Neural cell (in vitro differentiated cells): ENCODE data around the gene CSMD2. TPM values are rescaled to one million over a fixed set of nuclear protein-coding genes. Genes with fewer than 3 reads are reported as not detected.

Experiments used
- H2AFZ ChIP-seq: fragments of 200-600, 300-800 bp; sonication (generic), shearing (Covaris generic); 2 replicates; pipeline ENCODE4 v1.6.0; 2014; ENCODE audit warnings: low read depth, mild to moderate bottlenecking, antibody characterized with exemption, low read length, moderate library complexity
- H3F3A ChIP-seq: fragments of 200-600 bp; shearing (Covaris generic); 2 replicates; pipeline ENCODE4 v1.6.1; 2016; ENCODE audit warnings: mild to moderate bottlenecking, moderate library complexity, mixed read lengths, antibody characterized with exemption, low read length; ENCODE audit not compliant: insufficient read depth, poor library complexity, severe bottlenecking
- H3K27ac ChIP-seq: fragments of 200-600, 300-800 bp; sonication (generic), shearing (Covaris generic); 2 replicates; pipeline ENCODE4 v1.5.1; 2014; ENCODE audit warnings: mild to moderate bottlenecking, low read length, moderate library complexity
- H3K27me3 ChIP-seq: fragments of 300-800, 200-600 bp; sonication (generic), shearing (Covaris generic); 2 replicates; pipeline ENCODE4 v1.6.0; 2014; ENCODE audit warnings: mild to moderate bottlenecking, low read depth, low read length, moderate library complexity; ENCODE audit not compliant: insufficient read depth
- H3K36me3 ChIP-seq: fragments of 300-800, 200-600 bp; sonication (generic), shearing (Covaris generic); 2 replicates; pipeline ENCODE4 v1.5.1; 2014; ENCODE audit warnings: mild to moderate bottlenecking, antibody characterized with exemption, low read length, moderate library complexity; ENCODE audit not compliant: insufficient read depth
- H3K4me2 ChIP-seq: fragments of 300-800, 200-600 bp; sonication (generic), shearing (Covaris generic); 2 replicates; pipeline ENCODE4 v1.6.0; 2014; ENCODE audit warnings: mild to moderate bottlenecking, low read length
- H3K4me3 ChIP-seq: fragments of 300-800, 200-600 bp; sonication (generic), shearing (Covaris generic); 2 replicates; pipeline ENCODE4 v1.5.1; 2014; ENCODE audit warnings: mild to moderate bottlenecking, low read length, moderate library complexity
- H3K79me2 ChIP-seq: fragments of 200-600 bp; shearing (Covaris generic); replicated peaks from 2 replicates; pipeline ENCODE4 v1.6.0; 2014; ENCODE audit warnings: mild to moderate bottlenecking, low read length, moderate library complexity; ENCODE audit not compliant: insufficient read depth
- H3K9ac ChIP-seq: fragments of 300-800, 200-600 bp; sonication (generic), shearing (Covaris generic); 2 replicates; pipeline ENCODE4 v1.6.1; 2016; ENCODE audit warnings: mild to moderate bottlenecking, low read length, mixed read lengths
- H3K9me2 ChIP-seq: fragments of 200-600 bp; shearing (Covaris generic); 2 replicates; pipeline ENCODE4 v1.6.1; 2016; ENCODE audit warnings: mild to moderate bottlenecking, low read length, mixed read lengths; ENCODE audit not compliant: insufficient read depth
- H3K9me3 ChIP-seq: fragments of 200-600, 300-800 bp; sonication (generic), shearing (Covaris generic); 2 replicates; pipeline ENCODE4 v1.6.1; 2016; ENCODE audit warnings: mild to moderate bottlenecking, mixed run types, low read length, moderate library complexity, mixed read lengths
- H4K20me1 ChIP-seq: fragments of 200-600 bp; shearing (Covaris generic); 2 replicates; pipeline ENCODE4 v1.6.1; 2016; ENCODE audit warnings: mild to moderate bottlenecking, mixed run types; ENCODE audit not compliant: insufficient read depth
- CTCF ChIP-seq: fragments of 450-650 bp; IDR thresholded peaks from 2 replicates; pipeline ENCODE4 v1.5.1; 2014; ENCODE audit warnings: antibody characterized with exemption, mild to moderate bottlenecking, moderate library complexity; ENCODE audit not compliant: poor library complexity, severe bottlenecking
- EP300 ChIP-seq: fragments of 450-650 bp; conservative IDR thresholded peaks from 2 replicates; pipeline ENCODE4 v1.6.1; 2014; ENCODE audit warnings: antibody characterized with exemption, mild to moderate bottlenecking, moderate library complexity; ENCODE audit not compliant: poor library complexity, severe bottlenecking
- EZH2 ChIP-seq: fragments of 200-600, 300-800 bp; shearing (Covaris generic), sonication (generic); IDR thresholded peaks from 2 replicates; pipeline ENCODE4 v1.6.1; 2014; ENCODE audit warnings: antibody characterized with exemption, low read length, borderline replicate concordance, mild to moderate bottlenecking; ENCODE audit not compliant: insufficient read depth, poor library complexity, severe bottlenecking
- MXI1 ChIP-seq: fragments of 450-650 bp; conservative IDR thresholded peaks from 2 replicates; pipeline ENCODE4 v1.6.1; 2014; ENCODE audit warnings: antibody characterized with exemption, mild to moderate bottlenecking; ENCODE audit not compliant: poor library complexity, severe bottlenecking
- POLR2AphosphoS5 ChIP-seq: IDR thresholded peaks from 2 replicates; pipeline ENCODE4 v1.6.1; 2012
- RAD21 ChIP-seq: fragments of 450-650 bp; conservative IDR thresholded peaks from 2 replicates; pipeline ENCODE4 v1.6.1; 2014; ENCODE audit warnings: antibody characterized with exemption, mild to moderate bottlenecking, moderate library complexity
- REST ChIP-seq: IDR thresholded peaks from 2 replicates; pipeline ENCODE4 v1.6.1; 2012; ENCODE audit warnings: borderline replicate concordance
- TAF1 ChIP-seq: IDR thresholded peaks from 2 replicates; pipeline ENCODE4 v1.6.1; 2012; ENCODE audit warnings: low read depth
- polyA plus RNA-seq: library from polyadenylated mRNA; depleted of rRNA; stranded (reverse); fragments of >200 nt; gene quantifications from 2 replicates; pipeline ENCODE4 v1.2.3, GENCODE V29; 2014

The CSMD2 gene
- polyA plus RNA-seq, 1 donor from 2014 or later = 9.6 TPM

GRCh38 chr1:33703464-33703863, 461.6 kb downstream of the CSMD2 start:
- H3K9me3 ChIP-seq = no peaks in the 10 kb centered on the region
- H2AFZ ChIP-seq = no peak overlapping the region
- no peaks in the 10 kb centered on the region for H3K36me3 ChIP-seq
- no peaks in the 10 kb centered on the region for H3K9me2 ChIP-seq
- H3K27me3 ChIP-seq = no peaks in the 10 kb centered on the region
- H3K4me2 ChIP-seq = no peak overlapping the region
- H3K27ac ChIP-seq = peak overlapping the region; percentile 32
- H3K9ac ChIP-seq = no peak overlapping the region
- H3K4me3 ChIP-seq = no peak overlapping the region
- H4K20me1 ChIP-seq = no peaks in the 10 kb centered on the region
- TF ChIP-seq EP300 = peak; percentile 29
- no peak for TF ChIP-seq REST
- no peaks in the 10 kb centered on the region for H3F3A ChIP-seq
- H3K79me2 ChIP-seq = no peaks in the 10 kb centered on the region

- Histone ChIP-seq H3K27ac (no peak overlapping the region), H3K9me2 (no peaks in the 10 kb centered on the region), H3K27me3 (no peaks in the 10 kb centered on the region), H3K36me3 (peaks cover 5% of the 10 kb centered on the region), H2AFZ (no peak overlapping the region), H3K9ac (no peak overlapping the region), H3K4me2 (no peak overlapping the region), H3F3A (no peaks in the 10 kb centered on the region), H3K9me3 (no peaks in the 10 kb centered on the region), H4K20me1 (no peaks in the 10 kb centered on the region), H3K79me2 (no peaks in the 10 kb centered on the region), H3K4me3 (no peak overlapping the region)
- no peak for TF ChIP-seq CTCF
- TF ChIP-seq REST = no peak
- TF ChIP-seq RAD21 = no peak
- no peak for TF ChIP-seq MXI1
- no peak for TF ChIP-seq EZH2
- TF ChIP-seq TAF1 = no peak
- no peak for TF ChIP-seq POLR2AphosphoS5
These were observed 466.5 kb downstream of the CSMD2 start for GRCh38 chr1:33698361-33699035.
